T-helper 2 cell treated with Interferon-gamma antibody and Interleukin-4, amounts not matched to agents 100 ng/mL and 5 ng/mL, for 36 hours (primary cell): ENCODE data around the gene SULT2B1. TPM values are rescaled to one million over a fixed set of nuclear protein-coding genes. Genes with fewer than 3 reads are reported as not detected.

ENCODE experiments used
- intact Hi-C: fragments of 100-400 bp; cut with micrococcal nuclease; formaldehyde crosslinking; loops from one replicate; pipeline ENCODE4 v1.15.1; 2023
- total RNA-seq: library from RNA; stranded (reverse); gene quantifications from 2 replicates; pipeline ENCODE4 v1.2.3, GENCODE V29; 2022

The SULT2B1 gene
- total RNA-seq, 1 donor from 2014 or later = 0.16 TPM

DNA sequence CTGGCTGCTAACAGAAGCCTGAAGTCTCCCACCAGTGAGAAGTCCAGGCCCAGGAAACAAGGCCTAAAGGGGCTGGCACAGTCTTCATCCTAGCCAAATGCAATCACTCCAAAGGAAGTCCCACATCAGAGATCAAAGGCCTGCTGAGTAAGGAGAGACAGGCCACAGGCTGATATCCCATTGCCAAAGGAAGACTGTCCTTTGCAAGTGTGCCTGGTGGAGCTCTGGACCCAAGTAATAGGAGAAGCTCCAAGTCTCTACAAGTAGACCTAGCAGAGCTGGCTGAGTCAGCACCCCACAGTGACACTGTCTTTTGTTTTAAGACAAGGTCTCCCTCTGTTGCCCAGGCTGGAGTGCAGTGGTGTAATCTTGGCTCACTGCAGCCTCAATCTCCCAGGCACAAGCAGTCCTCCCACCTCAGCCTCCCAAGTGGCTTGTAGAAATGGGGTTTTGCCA lies 80.7 kb downstream of the SULT2B1 start:
- intact Hi-C loops = loop anchor here (10.0 kb wide), 1 partner anchor 332 kb away; the partner anchor contains the start of gene FTL

DNA sequence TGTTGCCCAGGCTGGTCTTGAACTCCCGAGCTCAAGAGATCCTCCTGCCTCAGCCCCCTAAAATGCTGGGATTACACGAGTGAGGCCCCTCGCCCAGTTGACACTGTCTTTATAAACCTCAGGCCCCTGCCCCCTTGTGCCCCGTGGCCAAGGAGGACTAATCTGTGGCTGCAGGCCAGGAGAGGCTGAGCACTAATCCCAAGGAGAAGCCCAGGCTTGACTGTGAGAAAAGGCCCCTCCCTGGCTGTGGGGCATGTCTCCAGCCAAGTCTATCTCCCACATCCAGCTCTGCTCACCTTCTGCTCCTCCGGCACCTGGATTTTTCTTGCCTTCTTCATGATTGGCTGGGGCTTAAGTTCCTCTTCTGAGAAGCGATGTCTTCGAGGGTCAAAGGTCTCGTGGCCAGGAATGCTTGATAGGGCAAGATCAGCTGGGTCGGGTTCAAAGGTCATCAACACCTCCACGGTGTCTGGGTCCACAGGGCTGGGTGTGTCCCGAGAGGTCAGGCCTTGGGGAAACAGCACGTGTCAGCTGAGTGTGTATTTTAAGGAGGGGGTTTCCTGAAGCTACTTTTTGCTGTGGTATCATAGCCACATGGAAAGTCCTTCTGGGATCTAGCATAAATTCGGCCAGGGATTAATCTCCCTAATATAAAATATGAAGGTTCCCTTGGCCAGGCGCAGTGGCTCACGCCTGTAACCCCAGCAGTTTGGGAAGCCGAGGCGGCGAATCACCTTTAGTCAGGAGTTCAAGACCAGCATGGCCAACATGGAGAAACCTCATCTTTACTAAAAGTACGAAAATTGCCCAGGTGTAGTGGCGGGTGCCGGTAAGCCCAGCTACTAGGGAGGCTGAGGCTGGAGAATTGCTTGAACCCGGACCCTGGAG lies 81.4 kb downstream of the SULT2B1 start:
- intact Hi-C loops = loop anchor here (1.0 to 10.0 kb wide), 2 partner anchors 9 to 331 kb away; partner anchors contain the start of gene FTL

DNA sequence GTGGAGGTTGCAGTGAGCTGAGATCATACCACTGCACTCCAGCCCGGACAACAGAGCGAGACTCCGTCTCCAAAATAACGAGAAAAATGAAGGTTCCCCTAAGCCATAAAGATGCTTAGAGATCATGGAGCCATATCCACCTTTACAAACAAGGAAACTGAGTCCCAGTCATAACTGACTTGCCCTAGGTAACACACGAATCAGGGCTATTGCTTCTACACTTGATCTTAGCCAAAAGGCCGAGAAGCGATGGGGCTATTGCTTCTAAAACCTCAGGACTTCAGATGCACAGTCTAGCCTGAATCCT lies 82.0 kb downstream of the SULT2B1 start:
- intact Hi-C loops = loop anchor here (1.0 to 10.0 kb wide), 2 partner anchors 10 to 331 kb away; partner anchors contain the start of gene FTL

DNA sequence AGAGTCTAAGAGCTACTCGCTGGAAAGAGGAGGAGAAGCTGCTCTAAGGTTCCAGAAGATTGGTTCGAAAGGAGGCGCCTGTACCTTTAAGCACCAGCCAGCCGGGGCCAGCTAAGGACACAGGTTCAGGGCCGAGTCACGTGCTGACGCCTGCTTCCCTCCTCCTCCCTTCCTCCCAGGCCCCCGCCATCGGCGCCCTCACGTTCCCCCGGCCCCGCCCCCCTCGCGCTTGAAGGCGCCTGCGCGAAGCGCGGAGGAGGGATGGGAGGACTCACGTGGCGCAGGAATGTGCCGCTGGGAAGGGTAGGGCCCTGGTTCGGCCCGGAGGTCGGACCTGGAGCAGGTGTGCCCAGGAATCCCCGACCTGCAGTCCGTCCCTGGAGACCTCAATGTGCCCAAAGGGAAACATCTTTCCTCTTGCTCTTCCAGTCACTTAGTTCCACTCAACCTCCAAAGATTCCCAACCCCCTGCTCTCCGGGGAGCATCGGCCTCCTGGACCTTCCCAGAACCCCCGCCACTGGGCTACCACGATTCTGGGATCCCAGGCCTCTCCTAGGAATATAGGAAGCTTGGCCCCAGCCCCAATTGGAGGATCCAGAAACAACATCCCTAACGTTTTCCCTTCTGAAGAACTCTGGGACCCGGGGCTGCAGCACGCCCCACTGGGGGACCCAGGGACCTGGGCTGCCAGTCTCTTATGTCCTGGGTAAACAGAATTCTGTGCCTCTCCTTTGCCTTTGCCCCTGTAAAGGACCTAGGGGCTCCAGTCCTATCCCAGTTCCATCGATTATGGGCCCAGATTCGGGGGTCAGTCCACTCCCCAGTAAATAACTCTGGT lies 82.7 kb downstream of the SULT2B1 start:
- intact Hi-C loops = loop anchor here (1.0 to 10.0 kb wide), 3 partner anchors 10 to 330 kb away; partner anchors contain the start of genes FTL, SYNGR4 and TMEM143

DNA sequence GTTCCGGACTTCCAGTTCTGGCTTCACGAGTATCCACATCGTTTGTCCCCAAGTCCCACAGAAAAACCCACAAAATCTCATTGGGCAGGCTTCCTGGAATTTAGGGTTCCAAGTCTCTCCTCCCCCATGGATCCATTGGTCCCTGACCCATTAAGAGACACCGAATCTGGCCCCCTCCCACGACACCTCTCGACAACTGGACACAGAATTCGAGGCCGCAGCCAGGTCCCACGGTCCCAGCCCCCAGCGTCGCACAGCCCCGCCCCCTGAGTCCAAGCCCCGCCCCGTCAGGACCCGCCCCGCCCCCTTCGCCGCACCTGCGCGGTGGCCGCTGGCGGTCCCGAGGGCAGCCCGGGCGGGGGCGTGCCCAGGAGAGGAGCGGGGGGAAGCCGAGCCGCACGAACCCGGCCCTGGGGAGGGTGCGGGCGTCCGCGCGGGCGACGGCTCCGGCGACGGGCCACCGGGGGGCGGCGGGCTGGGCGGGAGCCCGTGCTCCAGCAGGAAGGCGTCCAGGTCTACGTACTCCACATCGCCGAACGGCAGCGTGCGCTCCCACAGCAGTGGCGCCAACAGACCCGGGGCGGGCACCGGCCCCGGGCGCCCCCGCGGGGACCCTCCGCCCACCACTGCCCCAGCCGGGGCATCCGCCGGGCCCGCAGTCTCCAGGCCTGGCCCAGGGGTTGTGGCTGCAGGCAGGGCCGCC lies 83.4 kb downstream of the SULT2B1 start:
- intact Hi-C loops = loop anchor here (5.0 to 10.0 kb wide), 2 partner anchors 273 to 329 kb away; partner anchors contain the start of genes FTL, SYNGR4 and TMEM143

DNA sequence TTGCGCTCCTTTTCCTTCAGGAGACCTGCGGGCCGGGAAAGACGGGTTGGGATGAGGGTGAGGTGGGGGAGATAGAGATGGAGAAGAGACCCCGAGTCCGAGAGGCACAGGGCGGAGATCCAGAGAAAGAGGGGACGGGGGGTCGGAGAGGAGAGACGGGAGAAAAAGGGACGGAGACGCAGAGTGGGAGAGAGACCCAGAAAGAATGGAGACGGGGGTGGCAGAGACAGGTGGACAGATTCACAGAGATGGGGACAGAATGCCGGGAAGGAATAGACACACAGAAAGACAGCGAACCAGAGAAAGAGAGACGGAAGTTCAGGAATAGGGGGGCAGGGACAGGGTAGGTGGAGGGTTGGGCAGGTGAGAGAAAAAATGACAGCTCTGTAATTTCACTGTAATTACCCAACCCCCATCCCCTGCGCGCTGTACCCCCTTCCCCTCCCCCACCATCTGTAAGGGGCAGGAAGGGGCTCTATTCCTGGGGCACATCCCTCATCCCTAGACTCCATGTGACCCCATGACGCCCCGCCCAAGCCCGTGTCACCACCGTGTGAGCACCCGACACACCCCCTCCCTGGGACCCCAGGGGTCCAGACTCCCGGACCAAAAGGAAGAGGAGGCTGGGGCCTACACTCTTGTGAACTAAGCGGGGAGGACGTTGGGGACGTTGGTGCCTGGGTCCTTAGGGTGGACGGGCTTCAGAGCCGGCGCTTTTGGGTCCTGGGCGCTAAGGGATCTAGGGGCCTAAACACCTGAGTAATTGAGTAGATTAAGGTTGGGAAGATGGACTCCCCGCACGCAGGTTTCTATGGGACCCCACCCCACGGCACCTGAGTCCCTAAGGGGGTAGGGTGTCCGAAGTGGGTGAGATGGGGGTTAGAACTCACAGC lies 84.2 kb downstream of the SULT2B1 start:
- intact Hi-C loops = loop anchor here (5.0 to 10.0 kb wide), 2 partner anchors 274 to 329 kb away; partner anchors contain the start of genes FTL, SYNGR4 and TMEM143

DNA sequence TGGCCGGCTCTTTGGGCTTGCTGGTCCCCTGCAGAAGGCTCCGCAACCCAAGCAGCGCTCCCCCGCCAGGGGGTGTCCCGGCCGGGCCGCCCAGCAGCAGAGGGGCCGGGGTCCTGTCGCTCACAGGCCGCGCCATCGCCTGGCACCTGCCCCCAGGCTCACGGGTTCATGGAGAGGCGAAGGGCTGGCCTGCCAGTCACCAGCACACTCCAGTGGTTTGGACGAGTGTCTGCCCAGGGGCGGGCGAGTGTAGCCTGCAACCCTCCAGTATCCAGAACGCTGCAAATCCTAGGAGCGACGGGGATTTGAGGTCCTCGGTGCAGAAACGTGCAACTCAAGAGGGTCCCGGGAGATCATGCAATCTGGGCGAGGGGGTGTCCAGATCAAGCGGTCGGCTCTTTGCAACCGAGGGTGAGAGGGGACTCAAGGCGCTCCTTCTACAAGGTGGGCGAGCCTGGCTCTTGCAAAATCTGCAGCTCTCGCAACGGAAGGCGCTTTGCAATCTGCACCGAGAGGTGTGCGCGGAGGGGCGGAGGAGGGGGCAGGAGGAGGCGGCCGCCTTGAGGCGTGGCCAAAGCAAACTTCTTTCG lies 85.0 kb downstream of the SULT2B1 start, which contains the start of gene DBP:
Gene DBP, minus strand, starts transcription at position 521 of the 590 bp plus-strand sequence. Its CDS starts 385 bp downstream, at position 136.
- intact Hi-C loops = loop anchor here (1.0 to 10.0 kb wide), 5 partner anchors 18 to 328 kb away; partner anchors contain the start of genes FTL, RPL18, SPHK2 and SYNGR4

DNA sequence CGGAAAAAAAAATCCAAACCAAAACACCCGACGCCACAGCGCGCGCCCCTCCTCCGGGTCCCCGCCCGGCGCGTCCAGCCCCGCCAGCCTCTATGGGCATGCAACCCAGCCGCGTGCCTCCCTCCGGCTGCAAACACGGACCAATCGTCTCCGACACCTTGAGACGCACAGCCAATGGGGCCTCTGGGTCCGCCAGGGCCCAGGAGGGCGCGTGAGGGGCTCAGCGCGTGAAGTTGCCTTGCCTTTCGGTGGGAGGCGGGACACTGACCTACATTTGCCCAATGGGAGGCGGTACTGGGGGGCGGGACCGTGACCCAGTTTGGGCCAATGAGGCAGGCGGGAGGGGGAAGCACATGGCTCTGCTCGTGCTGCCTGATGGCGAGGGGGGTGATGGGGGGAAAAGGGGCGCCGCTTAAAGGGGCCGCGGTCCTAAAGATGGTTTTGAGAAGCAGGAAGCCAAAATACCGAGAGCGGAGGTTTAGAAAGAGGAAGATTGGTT lies 85.5 kb downstream of the SULT2B1 start:
- intact Hi-C loops = loop anchor here (1.0 to 10.0 kb wide), 5 partner anchors 18 to 327 kb away; partner anchors contain the start of genes FTL, RPL18, SPHK2 and SYNGR4

DNA sequence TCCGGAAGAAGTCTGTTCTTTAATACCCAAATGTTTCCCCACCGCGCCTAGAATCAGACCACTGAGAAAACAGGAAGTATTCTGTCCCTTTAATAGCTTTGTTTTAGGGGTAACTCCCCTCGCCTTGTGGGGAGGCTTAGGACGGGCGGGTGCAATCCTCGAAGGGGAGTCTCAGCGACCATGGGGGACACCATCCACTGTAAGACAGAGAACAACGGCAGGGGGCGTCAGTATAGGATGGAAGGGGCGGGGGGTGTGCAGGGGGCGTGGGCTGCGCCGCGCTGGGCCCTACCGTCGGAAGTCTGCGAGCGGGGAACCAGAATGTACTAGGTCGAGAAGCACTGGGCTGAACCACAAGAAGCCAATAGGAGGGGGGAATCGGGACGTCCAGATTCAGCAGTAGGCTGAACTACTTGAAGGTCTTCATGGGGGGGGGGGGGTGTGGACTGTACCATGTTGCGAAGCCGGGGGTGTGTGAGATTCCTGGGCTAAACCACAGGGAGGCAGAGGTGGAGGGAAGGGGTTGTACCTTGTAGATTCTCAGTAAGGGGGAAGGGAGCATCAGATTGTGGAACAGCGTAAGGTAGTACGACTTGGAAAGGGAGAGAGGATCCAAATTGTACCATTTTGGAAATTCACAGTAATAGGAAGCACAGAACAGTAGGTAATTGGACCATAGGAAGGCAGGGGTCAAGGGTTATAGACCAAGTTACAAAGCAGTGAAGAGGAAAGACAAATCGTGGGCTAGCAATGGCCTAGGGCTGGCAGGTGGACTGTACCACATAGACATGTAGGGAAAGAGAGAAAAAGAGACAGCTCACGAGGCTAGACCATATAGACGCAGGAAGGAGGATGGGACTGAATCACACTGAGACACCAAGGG lies 86.2 kb downstream of the SULT2B1 start:
- intact Hi-C loops = loop anchor here (1.0 to 10.0 kb wide), 6 partner anchors 8 to 327 kb away; partner anchors contain the start of genes CA11, FTL, RPL18 and SPHK2

DNA sequence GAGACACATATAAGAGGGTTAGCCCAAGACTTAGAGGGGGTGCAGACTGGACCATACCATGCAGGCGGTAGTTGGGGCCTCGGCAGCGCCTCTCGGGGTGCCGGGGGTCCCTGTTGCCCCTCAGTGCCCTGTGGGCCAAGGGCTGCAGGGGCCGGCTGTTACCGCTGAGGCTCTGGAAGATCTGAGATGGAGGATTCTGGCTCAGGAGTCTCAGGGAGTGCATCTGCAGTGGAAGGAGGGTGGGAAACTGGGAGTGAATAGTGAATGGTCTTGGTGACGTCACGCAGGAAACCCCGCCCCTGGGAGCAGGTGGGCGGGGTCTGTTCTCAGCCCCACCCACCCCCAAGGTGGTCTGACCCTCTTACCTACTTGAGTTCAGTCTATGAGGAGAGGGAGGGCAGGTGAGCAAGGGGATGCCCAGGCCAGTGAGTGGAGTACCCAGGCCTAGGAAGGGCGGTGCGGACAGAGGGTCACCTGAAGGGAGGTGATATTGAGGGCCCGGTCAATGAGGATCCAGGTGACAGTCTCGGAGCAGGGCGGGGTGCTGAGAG lies 86.9 kb downstream of the SULT2B1 start:
- intact Hi-C loops = loop anchor here (1.0 to 10.0 kb wide), 3 partner anchors 7 to 326 kb away; partner anchors contain the start of genes CA11, FTL, SYNGR4 and TMEM143

DNA sequence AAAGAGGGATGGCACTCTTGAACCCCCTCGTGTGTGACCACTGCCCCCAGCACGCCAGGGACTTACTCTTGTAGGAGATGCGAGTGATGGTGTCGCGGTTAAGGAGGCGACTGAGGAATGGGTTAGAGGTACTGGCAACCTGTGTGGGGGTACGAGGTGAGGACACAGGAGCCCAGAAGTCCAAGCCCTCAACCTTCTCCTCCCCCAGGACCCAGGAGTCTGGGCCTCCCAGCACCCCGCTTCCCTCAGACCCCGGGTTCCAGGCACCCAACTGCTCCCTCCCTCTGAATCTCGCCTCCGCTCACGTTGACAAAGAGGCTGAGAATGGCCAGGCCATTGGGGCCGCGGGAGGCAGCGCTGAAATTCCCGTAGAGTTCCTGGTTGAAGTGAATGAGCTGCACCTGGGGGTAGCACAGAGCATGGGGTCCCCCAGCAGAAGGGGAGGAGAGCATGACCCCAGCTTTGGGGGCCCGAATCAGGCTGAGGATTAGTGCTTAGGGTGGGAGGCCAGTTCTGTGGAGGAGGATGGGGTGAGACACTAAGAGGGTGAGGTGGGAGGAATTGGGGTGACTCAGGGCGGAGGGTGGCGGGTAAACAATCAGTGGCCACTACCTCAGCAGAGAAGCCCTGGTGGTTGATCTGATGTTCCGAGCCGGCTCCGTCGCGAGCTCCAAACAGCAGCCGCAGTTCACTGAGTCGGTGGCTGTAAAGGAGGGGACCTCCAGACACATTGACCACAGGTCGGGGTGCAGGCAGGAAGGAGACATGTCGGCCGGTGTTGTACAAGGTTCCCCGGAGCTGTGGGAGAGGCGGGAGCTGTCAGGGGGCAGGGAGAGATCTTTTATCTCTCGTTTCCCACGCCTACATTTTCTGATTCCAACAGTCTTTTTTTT lies 87.8 kb downstream of the SULT2B1 start:
- intact Hi-C loops = loop anchor here (5.0 to 10.0 kb wide), 2 partner anchors 277 to 325 kb away; partner anchors contain the start of genes FTL, SYNGR4 and TMEM143

DNA sequence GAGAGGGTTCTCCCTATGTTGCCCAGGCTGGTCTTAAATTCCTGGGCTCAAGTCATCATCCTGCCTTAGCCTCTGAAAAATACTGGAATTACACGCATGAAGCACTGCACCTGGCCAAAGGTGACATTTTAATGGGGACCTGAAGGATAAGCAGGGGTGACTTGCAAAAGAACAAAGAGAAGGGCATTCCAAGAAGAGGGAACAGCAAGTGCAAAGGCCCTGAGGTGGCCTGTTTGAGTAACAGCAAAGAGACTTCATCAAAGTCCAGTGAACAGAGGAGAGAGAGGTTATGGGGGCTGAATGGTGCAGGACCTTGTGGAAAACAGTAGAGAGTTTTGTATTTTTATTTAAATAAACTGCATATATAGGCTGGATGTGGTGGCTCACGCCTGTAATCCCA lies 89.9 kb downstream of the SULT2B1 start:
- intact Hi-C loops = no loop called here

DNA sequence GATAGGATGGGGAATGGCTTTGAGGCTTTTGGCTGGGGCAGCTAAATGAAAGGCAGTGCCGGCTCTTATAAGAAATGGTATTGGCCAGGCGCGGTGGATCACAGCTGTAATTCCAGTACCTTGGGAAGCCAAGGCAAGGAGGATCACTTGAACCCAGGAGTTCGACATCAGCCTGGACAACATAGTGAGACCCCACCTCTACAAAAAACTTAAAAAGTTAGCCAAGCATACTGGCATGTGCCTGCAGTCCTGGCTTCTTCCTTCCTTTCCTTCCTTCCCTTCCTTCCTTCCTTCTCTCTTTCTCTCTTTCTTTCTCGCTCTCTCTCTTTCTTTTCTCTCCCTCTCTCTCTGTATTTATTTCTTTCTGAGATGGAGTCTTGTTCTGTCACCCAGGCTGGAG lies 90.9 kb downstream of the SULT2B1 start:
- intact Hi-C loops = no loop called here

DNA sequence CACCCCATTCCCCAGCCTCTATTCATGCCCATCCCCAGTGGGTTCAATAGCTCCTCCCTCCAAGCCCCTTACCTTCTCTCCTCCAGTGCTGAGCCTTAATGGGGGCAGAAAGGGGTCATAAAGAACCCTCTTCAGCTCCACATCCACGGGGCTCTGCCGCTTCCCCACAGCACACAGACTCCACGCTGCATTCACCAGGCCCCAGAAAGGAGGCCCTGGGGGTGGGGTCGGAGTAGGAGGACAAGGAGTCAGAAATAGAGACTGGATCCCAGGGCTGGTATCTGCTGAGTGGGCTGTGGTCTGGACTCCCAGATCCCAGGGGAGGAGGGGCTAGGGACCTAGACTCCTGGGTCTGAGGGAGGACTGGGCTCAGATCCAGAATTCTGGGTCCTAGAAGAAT lies 92.4 kb downstream of the SULT2B1 start:
- intact Hi-C loops = no loop called here

DNA sequence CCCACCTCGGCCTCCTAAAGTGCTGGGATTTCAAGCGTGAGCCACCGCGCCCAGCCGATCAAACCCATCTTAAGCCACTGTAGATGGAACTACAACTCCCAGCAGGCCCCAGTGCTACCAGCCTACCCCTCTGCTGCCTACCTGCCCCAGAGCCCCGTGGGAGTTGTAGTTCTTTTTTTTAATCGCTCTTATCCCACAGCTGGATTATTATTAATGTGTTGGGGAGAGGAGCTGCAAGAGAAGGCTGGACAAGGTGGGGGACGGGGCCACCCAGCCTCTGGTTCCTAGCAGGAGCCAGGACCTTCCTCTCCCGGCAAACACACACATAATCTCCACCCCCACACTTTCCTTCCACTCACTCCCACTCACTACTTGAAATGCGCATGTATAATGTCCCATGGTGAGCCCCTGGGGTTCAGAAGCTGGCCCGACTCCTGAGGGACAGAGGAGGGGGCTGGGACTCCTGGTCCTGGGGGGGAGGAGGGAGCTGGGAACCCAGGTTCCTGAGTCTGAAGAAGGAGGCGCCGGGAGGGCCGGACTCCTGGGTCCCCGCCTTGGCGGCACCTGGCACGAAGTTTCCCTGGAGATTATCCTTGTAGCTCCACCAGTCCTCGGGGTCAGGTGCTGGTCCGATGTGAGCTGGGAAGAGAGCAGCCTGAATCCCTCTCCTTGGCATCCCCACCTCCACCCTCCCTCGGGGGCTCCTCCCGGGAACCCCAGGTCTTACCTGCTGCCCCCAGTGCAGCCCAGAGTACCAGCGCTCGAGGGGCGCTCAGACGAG lies 93.1 kb downstream of the SULT2B1 start:
- intact Hi-C loops = no loop called here

DNA sequence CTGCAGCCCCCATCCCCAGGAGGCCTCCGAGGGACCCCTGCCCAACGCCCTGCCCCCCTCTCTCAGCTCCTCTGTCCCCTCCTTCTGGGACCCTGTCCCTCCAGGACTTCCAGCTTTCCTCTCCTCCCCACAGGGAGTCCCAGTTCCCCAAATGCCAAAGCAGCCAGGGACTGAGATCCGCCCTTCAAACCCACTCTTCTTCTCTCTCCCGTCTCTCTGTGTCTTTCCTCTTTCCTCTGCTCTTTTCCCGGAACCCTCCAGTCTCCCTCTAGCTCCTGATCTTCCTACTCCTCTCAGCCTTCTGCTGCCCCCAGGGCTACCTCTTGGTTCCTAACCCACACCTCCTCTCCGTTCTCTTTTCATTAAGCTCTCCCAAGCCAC lies 93.6 kb downstream of the SULT2B1 start:
- intact Hi-C loops = no loop called here
